Endodermal cell (in vitro differentiated cells): ENCODE measurements around the gene EYA2. TPM values are rescaled to one million over a fixed set of nuclear protein-coding genes. Genes with fewer than 3 reads are reported as not detected.

Experiments
- DNase-seq: peaks from one replicate; pipeline ENCODE4 v3.0.0-alpha.2; 2017
- H3K27ac ChIP-seq: 2 replicates; pipeline ENCODE4 v1.5.1; 2013; ENCODE audit warnings: mild to moderate bottlenecking, low read depth, low read length, moderate library complexity
- H3K27me3 ChIP-seq: 2 replicates; pipeline ENCODE4 v1.6.1; 2013; ENCODE audit warnings: mild to moderate bottlenecking, low read length, moderate library complexity; ENCODE audit not compliant: insufficient read depth, control insufficient read depth, poor library complexity, severe bottlenecking
- H3K36me3 ChIP-seq: 2 replicates; pipeline ENCODE4 v1.7.0; 2013; ENCODE audit warnings: mild to moderate bottlenecking, low read length, moderate library complexity; ENCODE audit not compliant: control insufficient read depth, insufficient read depth
- H3K4me1 ChIP-seq: one replicate; pipeline ENCODE4 v1.7.0; 2013; ENCODE audit warnings: low read length; ENCODE audit not compliant: control insufficient read depth, insufficient read depth
- H3K4me3 ChIP-seq: 2 replicates; pipeline ENCODE4 v1.5.1; 2013; ENCODE audit warnings: mild to moderate bottlenecking, low read length, moderate library complexity
- H3K9ac ChIP-seq: 2 replicates; pipeline ENCODE4 v1.6.1; 2013; ENCODE audit warnings: mild to moderate bottlenecking, low read length, moderate library complexity; ENCODE audit not compliant: poor library complexity, severe bottlenecking; ENCODE audit errors: extremely low read depth
- H3K9me3 ChIP-seq: 2 replicates; pipeline ENCODE4 v1.6.1; 2013; ENCODE audit warnings: mild to moderate bottlenecking, low read length, moderate library complexity; ENCODE audit not compliant: control insufficient read depth
- H3K27ac Mint-ChIP-seq: 2 replicates; pipeline ENCODE4 v1.8.0; 2020; ENCODE audit warnings: mixed read lengths
- H3K27me3 Mint-ChIP-seq: 2 replicates; pipeline ENCODE4 v1.8.0; 2021; ENCODE audit warnings: mild to moderate bottlenecking, mixed read lengths; ENCODE audit not compliant: insufficient read depth
- H3K36me3 Mint-ChIP-seq: 2 replicates; pipeline ENCODE4 v1.8.0; 2020; ENCODE audit warnings: low read depth, mixed read lengths
- H3K4me1 Mint-ChIP-seq: 2 replicates; pipeline ENCODE4 v1.8.0; 2020; ENCODE audit warnings: mixed read lengths
- H3K4me3 Mint-ChIP-seq: 2 replicates; pipeline ENCODE4 v1.8.0; 2020; ENCODE audit warnings: mild to moderate bottlenecking, moderate library complexity, mixed read lengths
- H3K9me3 Mint-ChIP-seq: 2 replicates; pipeline ENCODE4 v1.8.0; 2020; ENCODE audit warnings: mild to moderate bottlenecking, mixed read lengths
- CTCF ChIP-seq: fragments of 200-600 bp; sonication (generic); conservative IDR thresholded peaks from 2 replicates; pipeline ENCODE4 v1.5.0; 2021; ENCODE audit warnings: antibody characterized with exemption, mild to moderate bottlenecking
- WGBS, 2 experiments: methylation state at CpG; one replicate each; pipeline versions ENCODE4 v1.1.5 to v1.1.7; 2013; ENCODE audit warnings: missing lambda C conversion rate in 2 of 2, mixed read lengths in 1 of 2; ENCODE audit not compliant: insufficient coverage in 1 of 2, insufficient read length in 1 of 2; 5-methylcytosine and 5-hydroxymethylcytosine counted together
- total RNA-seq, 2 donors: library from RNA; stranded (reverse); fragmentation: NEBNext Ultra II Directional in 1 of 2; extraction: Animal tissue kit (Norgen Biotek cat#: 25700) in 1 of 2; gene quantifications; 2 replicates in 1 of 2; 3 replicates in 1 of 2; pipeline ENCODE4 v1.2.1, GENCODE V29; 2021

Gene EYA2
- total RNA-seq, 2 donors from 2014 or later = 9.1 to 18.0 TPM

- Mint-ChIP-seq H3K27ac (peak overlapping the region; percentile 70), H3K4me3 (no peak overlapping the region), H3K4me1 (peaks cover 6% of the 10 kb centered on the region), H3K27me3 (no peaks in the 10 kb centered on the region), H3K36me3 (peaks cover 17% of the 10 kb centered on the region), H3K9me3 (peaks cover 13% of the 10 kb centered on the region)
- Histone ChIP-seq H3K27me3 (no peaks in the 10 kb centered on the region), H3K36me3 (peaks cover 21% of the 10 kb centered on the region), H3K27ac (no peak overlapping the region), H3K4me3 (no peak overlapping the region), H3K9ac (no peak overlapping the region), H3K9me3 (peaks cover 28% of the 10 kb centered on the region), H3K4me1 (peaks cover 3% of the 10 kb centered on the region)
- WGBS, 2 experiments = 86 to 89% methylated on average over 8 to 10 of the region's 10 CpGs
- DNase-seq = peak; percentile 63
- peak; percentile 53 for TF ChIP-seq CTCF
These were observed 57.3 kb downstream of the EYA2 start for GRCh38 chr20:46951840-46952497.

GRCh38 chr20:46953596-46953995, 59.0 kb downstream of the EYA2 start:
- H3K27ac Mint-ChIP-seq = no peak overlapping the region
- no peak for DNase-seq
- Histone ChIP-seq H3K36me3 (peaks cover 17% of the 10 kb centered on the region), H3K27me3 (no peaks in the 10 kb centered on the region), H3K9ac (no peak overlapping the region), H3K27ac (no peak overlapping the region), H3K4me3 (no peak overlapping the region), H3K4me1 (peaks cover 3% of the 10 kb centered on the region), H3K9me3 (peaks cover 30% of the 10 kb centered on the region)
- peaks cover 11% of the 10 kb centered on the region for H3K36me3 Mint-ChIP-seq
- H3K4me1 Mint-ChIP-seq = peaks cover 4% of the 10 kb centered on the region
- no peaks in the 10 kb centered on the region for H3K27me3 Mint-ChIP-seq
- no peak for TF ChIP-seq CTCF
- WGBS, 2 experiments = 61 to 73% methylated on average over 3 to 4 of the region's 4 CpGs
- no peak overlapping the region for H3K4me3 Mint-ChIP-seq
- H3K9me3 Mint-ChIP-seq = peaks cover 16% of the 10 kb centered on the region

GRCh38 chr20:46954490-46955038, 59.9 kb downstream of the EYA2 start:
- peaks cover 3% of the 10 kb centered on the region for H3K4me1 ChIP-seq
- Mint-ChIP-seq H3K36me3 (peaks cover 11% of the 10 kb centered on the region), H3K27ac (peak overlapping the region; percentile 5), H3K9me3 (peaks cover 16% of the 10 kb centered on the region), H3K27me3 (no peaks in the 10 kb centered on the region), H3K4me1 (peaks cover 4% of the 10 kb centered on the region), H3K4me3 (no peak overlapping the region)
- no peak for TF ChIP-seq CTCF
- no peaks in the 10 kb centered on the region for H3K27me3 ChIP-seq
- H3K27ac ChIP-seq = no peak overlapping the region
- H3K9me3 ChIP-seq = peaks cover 26% of the 10 kb centered on the region
- whole genome bisulfite sequencing, 2 experiments = 89 to 92% methylated on average over 9 to 15 of the region's 15 CpGs
- H3K4me3 ChIP-seq = no peak overlapping the region
- no peak overlapping the region for H3K9ac ChIP-seq
- H3K36me3 ChIP-seq = peaks cover 17% of the 10 kb centered on the region
- no peak for DNase-seq
